ENCODE results near the gene PAMR1.

DNA sequence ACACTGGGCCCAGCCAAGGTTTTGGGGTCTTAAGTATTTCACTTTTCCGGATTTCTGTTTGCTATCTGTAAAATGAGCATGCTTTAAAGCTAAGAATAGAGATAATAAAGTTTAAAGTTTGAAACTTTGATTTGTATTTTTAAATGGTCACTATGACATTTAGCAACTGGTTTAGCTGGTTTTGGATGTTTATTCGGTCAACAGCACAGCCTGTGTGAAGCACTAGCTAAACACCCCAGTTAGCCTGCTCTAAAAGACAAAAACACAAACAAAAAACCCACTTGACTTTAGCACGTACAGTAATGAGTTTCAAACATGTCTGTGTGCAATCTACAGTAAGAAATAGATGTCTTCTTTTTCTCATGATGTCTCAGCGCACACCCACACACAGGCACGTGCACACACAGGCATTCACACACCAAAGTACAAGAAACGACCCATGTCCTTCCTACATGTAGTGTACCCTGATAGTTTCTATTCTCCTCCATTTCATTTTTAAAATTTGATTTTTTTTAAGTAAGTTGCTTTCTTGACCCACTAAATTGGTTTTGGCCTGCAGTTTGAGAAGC lies 135.4 kb downstream of the PAMR1 start:
- TF ChIP-seq, protein P1, sequence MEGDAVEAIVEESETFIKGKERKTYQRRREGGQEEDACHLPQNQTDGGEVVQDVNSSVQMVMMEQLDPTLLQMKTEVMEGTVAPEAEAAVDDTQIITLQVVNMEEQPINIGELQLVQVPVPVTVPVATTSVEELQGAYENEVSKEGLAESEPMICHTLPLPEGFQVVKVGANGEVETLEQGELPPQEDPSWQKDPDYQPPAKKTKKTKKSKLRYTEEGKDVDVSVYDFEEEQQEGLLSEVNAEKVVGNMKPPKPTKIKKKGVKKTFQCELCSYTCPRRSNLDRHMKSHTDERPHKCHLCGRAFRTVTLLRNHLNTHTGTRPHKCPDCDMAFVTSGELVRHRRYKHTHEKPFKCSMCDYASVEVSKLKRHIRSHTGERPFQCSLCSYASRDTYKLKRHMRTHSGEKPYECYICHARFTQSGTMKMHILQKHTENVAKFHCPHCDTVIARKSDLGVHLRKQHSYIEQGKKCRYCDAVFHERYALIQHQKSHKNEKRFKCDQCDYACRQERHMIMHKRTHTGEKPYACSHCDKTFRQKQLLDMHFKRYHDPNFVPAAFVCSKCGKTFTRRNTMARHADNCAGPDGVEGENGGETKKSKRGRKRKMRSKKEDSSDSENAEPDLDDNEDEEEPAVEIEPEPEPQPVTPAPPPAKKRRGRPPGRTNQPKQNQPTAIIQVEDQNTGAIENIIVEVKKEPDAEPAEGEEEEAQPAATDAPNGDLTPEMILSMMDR (IDR thresholded peaks at IDR 0.05): no peak
- TF ChIP-seq EZH2 (IDR thresholded peaks at IDR 0.05) (no peak), EZH2phosphoT487 (IDR thresholded peaks at IDR 0.05) (no peak)
